WTC11 (cell line): ENCODE data around the gene MMP3.

Experiments used
- ATF1 ChIP-seq: sonication (generic); formaldehyde crosslinking; IDR thresholded peaks from 2 replicates; pipeline ENCODE4 v1.8.1; 2023; ENCODE audit warnings: mild to moderate bottlenecking, moderate library complexity, missing genetic modification reagents
- CTCF ChIP-seq: fragments of 200-600 bp; IDR thresholded peaks from 2 replicates; pipeline ENCODE4 v1.8.0; 2022; ENCODE audit warnings: antibody characterized with exemption
- FOXJ3 ChIP-seq: sonication (generic); formaldehyde crosslinking; IDR thresholded peaks from 2 replicates; pipeline ENCODE4 v1.9.0; 2021; ENCODE audit warnings: missing genetic modification reagents, mild to moderate bottlenecking, borderline replicate concordance
- FOXP4 ChIP-seq: sonication (generic); formaldehyde crosslinking; IDR thresholded peaks from 2 replicates; pipeline ENCODE4 v1.8.0; 2022; ENCODE audit warnings: mild to moderate bottlenecking, missing genetic modification reagents
- MAX ChIP-seq: sonication (generic); formaldehyde crosslinking; IDR thresholded peaks from 2 replicates; pipeline ENCODE4 v1.8.0; 2022; ENCODE audit warnings: mild to moderate bottlenecking, missing genetic modification reagents
- MXD4 ChIP-seq: fragments of 250-450 bp; sonication (Bioruptor Pico); IDR thresholded peaks from 2 replicates; pipeline ENCODE4 v1.8.0; 2021; ENCODE audit warnings: mild to moderate bottlenecking, moderate library complexity, borderline replicate concordance
- ZBTB21 ChIP-seq: sonication (generic); formaldehyde crosslinking; IDR thresholded peaks from 2 replicates; pipeline ENCODE4 v1.8.1; 2023; ENCODE audit warnings: mild to moderate bottlenecking, missing genetic modification reagents, borderline replicate concordance
- ZBTB43 ChIP-seq: sonication (generic); formaldehyde crosslinking; IDR thresholded peaks from 2 replicates; pipeline ENCODE4 v1.8.1; 2023; ENCODE audit warnings: mild to moderate bottlenecking, missing genetic modification reagents
- ZNF121 ChIP-seq: sonication (generic); formaldehyde crosslinking; IDR thresholded peaks from 2 replicates; pipeline ENCODE4 v1.8.0; 2023; ENCODE audit warnings: missing genetic modification reagents
- ZNF138 ChIP-seq: sonication (generic); formaldehyde crosslinking; conservative IDR thresholded peaks from 2 replicates; pipeline ENCODE4 v1.8.1; 2022; ENCODE audit warnings: mild to moderate bottlenecking, moderate library complexity, missing genetic modification reagents

- no peak for TF ChIP-seq FOXJ3 (CRISPR knock-in tag)
- no peak for TF ChIP-seq MXD4
- TF ChIP-seq MAX (CRISPR knock-in tag): no peak
- no peak for TF ChIP-seq CTCF
- no peak for TF ChIP-seq ZNF121 (CRISPR knock-in tag)
- no peak for TF ChIP-seq ZBTB21 (CRISPR knock-in tag)
- TF ChIP-seq FOXP4: no peak
- no peak for TF ChIP-seq ATF1 (CRISPR knock-in tag)
- no peak for TF ChIP-seq ZNF138 (CRISPR knock-in tag)
- TF ChIP-seq ZBTB43 (CRISPR knock-in tag): no peak
Observed at GRCh38 chr11:102831128-102831488, 12.3 kb downstream of the MMP3 start.
